Stomach (tissue), 4 donors: ENCODE data around the gene STK39.

ENCODE experiments used
- POLR2A ChIP-seq, 4 donors: fragments of 450-650 bp; IDR thresholded peaks; one replicate each; pipeline ENCODE4 v1.6.1; 2016; ENCODE audit warnings: antibody characterized with exemption in 4 of 4, control low read depth in 2 of 4, mild to moderate bottlenecking in 1 of 4, moderate library complexity in 1 of 4
- TF ChIP-seq, protein P1 (sequence below), 7 experiments: fragments of 450-650 bp in 4 of 7; fragments of 200-600 bp in 3 of 7; sonication (generic) in 3 of 7; IDR thresholded peaks; one replicate each; pipeline ENCODE4 v1.5.1; 2016 to 2019; ENCODE audit warnings: antibody characterized with exemption in 7 of 7, control low read depth in 2 of 7, mild to moderate bottlenecking in 1 of 7

GRCh38 chr2:168194784-168195522 lies 52.4 kb downstream of the STK39 start:
- TF ChIP-seq, protein P1, sequence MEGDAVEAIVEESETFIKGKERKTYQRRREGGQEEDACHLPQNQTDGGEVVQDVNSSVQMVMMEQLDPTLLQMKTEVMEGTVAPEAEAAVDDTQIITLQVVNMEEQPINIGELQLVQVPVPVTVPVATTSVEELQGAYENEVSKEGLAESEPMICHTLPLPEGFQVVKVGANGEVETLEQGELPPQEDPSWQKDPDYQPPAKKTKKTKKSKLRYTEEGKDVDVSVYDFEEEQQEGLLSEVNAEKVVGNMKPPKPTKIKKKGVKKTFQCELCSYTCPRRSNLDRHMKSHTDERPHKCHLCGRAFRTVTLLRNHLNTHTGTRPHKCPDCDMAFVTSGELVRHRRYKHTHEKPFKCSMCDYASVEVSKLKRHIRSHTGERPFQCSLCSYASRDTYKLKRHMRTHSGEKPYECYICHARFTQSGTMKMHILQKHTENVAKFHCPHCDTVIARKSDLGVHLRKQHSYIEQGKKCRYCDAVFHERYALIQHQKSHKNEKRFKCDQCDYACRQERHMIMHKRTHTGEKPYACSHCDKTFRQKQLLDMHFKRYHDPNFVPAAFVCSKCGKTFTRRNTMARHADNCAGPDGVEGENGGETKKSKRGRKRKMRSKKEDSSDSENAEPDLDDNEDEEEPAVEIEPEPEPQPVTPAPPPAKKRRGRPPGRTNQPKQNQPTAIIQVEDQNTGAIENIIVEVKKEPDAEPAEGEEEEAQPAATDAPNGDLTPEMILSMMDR (IDR thresholded peaks at IDR 0.05) = no peak
- no peak for TF ChIP-seq POLR2A (IDR thresholded peaks at IDR 0.05)
